ENCODE data around the gene CGNL1. TPM values are rescaled to one million over a fixed set of nuclear protein-coding genes. Genes with fewer than 3 reads are reported as not detected.
A peak's percentile ranks its signal among the peaks of the same experiment; 100 is the strongest.

The CGNL1 gene
- total RNA-seq, 6 donors from 2014 or later, result 40.1 to 81.8 (median 63.0) TPM

DNA sequence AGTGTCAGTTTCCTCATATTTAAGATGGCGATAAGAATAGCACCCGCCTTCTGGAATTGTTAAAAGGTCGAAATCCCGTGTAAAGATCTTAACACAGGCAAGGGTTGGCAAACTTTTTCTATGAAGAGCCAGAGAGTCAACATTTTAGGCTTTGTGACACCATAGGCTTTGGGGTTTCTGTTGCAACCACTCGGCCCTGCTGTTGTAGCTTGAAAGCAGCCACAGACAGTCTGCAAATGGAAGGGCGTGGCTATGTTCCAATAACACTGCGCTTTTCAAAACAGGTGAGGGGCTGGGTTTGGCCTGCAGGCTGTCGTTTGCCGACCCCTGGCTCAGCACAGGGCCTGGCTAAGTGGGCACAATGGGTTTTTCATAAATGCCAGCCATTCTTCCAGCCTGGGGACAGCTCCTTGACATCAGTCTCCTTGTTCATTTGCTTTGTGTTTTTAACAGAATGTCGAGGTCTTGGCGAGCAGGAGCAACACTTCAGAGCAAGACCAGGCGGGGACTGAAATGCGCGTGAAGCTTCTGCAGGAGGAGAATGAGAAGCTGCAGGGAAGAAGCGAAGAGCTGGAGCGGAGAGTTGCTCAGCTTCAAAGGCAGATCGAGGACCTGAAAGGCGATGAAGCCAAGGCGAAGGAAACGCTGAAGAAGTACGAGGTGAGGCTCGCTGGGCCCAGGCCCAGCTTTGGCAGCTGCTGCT is 140.2 kb downstream of the CGNL1 start:
- ATAC-seq (ENCODE audit: low FRiP score in 2 of 2), result peak in 1 of 2 donors; percentile 50

DNA sequence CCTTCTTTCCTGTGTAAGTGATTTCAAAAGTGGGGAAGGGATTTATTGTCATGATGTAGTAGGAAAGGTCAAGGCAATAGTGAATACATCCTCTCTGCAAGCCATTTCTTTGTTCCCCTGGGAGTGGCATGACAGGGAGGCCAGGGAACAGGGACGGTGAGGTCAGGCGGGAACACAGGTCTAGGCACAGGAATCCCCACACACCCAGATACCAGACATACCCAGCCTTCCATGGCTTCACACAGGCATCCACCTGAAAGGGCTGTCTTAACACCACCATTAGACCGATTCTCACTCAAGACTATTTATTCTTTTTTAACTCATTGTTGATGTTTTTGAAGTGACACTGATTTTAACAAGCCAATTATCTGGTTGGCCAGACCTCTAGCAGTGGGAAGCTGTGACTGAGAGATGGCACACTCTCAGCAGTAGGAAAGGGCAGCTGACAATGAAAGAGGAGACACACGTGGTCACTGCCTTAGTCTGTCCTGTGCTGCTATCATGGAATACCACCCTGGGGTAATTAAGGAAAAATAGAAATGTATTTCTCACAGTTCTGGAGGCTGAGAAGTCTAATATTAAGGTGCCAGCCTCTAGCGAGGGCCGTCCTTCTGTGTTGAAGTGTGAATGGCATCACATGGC is 140.8 kb downstream of the CGNL1 start:
- Histone ChIP-seq H3K4me1 (peaks cover 0 to 16% (median 10%) of the 10 kb centered on the region in 4 donors), H3K9me3 (no peaks in the 10 kb centered on the region), H3K27me3 (no peaks in the 10 kb centered on the region), H3K4me3 (no peak overlapping the region), H3K27ac (peak overlapping the region in 3 of 4 donors; percentile 39 to 76 (median 68)), H3K36me3 (no peaks in the 10 kb centered on the region)
- DNase-seq (no peak), ATAC-seq (ENCODE audit: low FRiP score in 2 of 2) (no peak)
- TF ChIP-seq, protein P1, sequence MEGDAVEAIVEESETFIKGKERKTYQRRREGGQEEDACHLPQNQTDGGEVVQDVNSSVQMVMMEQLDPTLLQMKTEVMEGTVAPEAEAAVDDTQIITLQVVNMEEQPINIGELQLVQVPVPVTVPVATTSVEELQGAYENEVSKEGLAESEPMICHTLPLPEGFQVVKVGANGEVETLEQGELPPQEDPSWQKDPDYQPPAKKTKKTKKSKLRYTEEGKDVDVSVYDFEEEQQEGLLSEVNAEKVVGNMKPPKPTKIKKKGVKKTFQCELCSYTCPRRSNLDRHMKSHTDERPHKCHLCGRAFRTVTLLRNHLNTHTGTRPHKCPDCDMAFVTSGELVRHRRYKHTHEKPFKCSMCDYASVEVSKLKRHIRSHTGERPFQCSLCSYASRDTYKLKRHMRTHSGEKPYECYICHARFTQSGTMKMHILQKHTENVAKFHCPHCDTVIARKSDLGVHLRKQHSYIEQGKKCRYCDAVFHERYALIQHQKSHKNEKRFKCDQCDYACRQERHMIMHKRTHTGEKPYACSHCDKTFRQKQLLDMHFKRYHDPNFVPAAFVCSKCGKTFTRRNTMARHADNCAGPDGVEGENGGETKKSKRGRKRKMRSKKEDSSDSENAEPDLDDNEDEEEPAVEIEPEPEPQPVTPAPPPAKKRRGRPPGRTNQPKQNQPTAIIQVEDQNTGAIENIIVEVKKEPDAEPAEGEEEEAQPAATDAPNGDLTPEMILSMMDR (IDR thresholded peaks at IDR 0.05), result no peak
- no peak for TF ChIP-seq POLR2A (IDR thresholded peaks at IDR 0.05)
- TF ChIP-seq EP300 (IDR thresholded peaks at IDR 0.05), result no peak
- TF ChIP-seq POLR2AphosphoS5 (IDR thresholded peaks at IDR 0.05), result no peak
- WGBS, 2 donors, result 71 to 87% methylated on average over 6 of the region's 6 CpGs

More for the DNA sequence above, 140.2 kb downstream of the CGNL1 start:
- peak in 1 of 2 donors; percentile 62 for DNase-seq
- H3K9me3 ChIP-seq, result no peaks in the 10 kb centered on the region
- H3K4me3 ChIP-seq, result no peak overlapping the region
- peak overlapping the region; percentile 32 to 76 (median 54) for H3K27ac ChIP-seq
- no peaks in the 10 kb centered on the region for H3K27me3 ChIP-seq
- TF ChIP-seq, protein P1 (IDR thresholded peaks at IDR 0.05), result no peak
- TF ChIP-seq EP300 (IDR thresholded peaks at IDR 0.05) (no peak), POLR2A (IDR thresholded peaks at IDR 0.05) (no peak), POLR2AphosphoS5 (IDR thresholded peaks at IDR 0.05) (no peak)
- no peaks in the 10 kb centered on the region for H3K36me3 ChIP-seq
- WGBS, 2 donors, result 61 to 68% methylated on average over 22 of the region's 22 CpGs
- H3K4me1 ChIP-seq, result peaks cover 0 to 15% (median 7%) of the 10 kb centered on the region in 4 donors

DNA sequence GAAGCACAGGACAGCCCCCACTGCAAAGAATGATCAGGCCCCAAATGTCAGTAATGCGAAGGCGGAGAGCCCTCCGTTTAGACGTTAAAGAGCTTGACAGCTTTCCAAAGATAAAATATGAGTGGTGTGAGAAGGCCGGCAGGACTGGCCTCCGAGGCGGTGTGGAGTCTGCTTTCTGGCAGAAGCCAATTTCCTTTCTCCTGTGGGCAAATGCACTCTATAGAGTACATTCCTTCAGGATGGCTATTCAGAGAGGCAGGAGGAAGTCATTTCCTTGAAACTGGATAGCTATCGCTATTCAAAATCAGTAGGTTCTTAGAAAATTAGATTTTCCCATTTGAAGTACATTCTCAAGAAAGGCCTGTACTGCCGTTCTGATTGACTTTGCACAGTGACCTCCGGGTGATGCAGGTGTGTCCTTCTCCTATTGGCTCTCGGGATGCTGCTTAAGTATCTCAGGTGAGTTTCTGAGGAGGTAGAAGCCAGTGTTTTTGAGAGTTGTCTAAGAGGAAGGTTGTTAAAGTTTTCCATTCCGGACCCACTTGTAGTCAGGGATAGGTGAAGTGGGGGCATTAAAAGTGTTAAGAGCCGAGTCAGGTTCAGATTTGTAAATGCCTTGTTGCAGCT is 142.6 kb downstream of the CGNL1 start:
- ATAC-seq (ENCODE audit: low FRiP score in 2 of 2), result peak in 1 of 2 donors; percentile 80
- Histone ChIP-seq H3K4me1 (peaks cover 0 to 24% (median 16%) of the 10 kb centered on the region in 4 donors), H3K36me3 (peaks cover 0 to 2% (median 0%) of the 10 kb centered on the region in 4 donors), H3K9me3 (no peaks in the 10 kb centered on the region), H3K4me3 (no peak overlapping the region), H3K27me3 (no peaks in the 10 kb centered on the region), H3K27ac (peak overlapping the region in 3 of 4 donors; percentile 40 to 68 (median 60))
- TF ChIP-seq EP300 (IDR thresholded peaks at IDR 0.05), result peak in 1 of 4 donors; percentile 47
- no peak for TF ChIP-seq POLR2A (IDR thresholded peaks at IDR 0.05)
- no peak for TF ChIP-seq POLR2AphosphoS5 (IDR thresholded peaks at IDR 0.05)
- WGBS, 2 donors, result 54 to 73% methylated on average over 13 of the region's 13 CpGs
- DNase-seq, result peak in 1 of 2 donors; percentile 79

DNA sequence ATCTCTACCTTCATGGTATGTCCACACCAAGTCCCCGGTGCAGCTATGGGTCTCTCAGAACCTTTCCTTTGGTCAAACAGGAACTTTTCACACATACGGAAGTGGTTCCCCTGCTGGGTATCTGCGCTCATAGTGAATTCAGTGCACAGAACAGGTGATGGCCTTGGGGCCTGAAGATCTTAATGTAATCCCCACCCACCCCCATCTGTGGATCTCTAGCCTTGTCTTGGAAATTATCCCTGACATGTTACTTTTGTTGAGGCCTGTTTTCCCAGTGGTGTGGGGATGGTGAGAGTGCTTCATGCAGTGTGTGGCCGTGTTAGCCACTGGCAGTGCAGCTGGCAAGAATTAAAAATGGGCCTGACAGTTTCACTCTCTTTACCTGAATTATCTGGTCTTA is 143.5 kb downstream of the CGNL1 start:
- H3K9me3 ChIP-seq, result no peaks in the 10 kb centered on the region
- TF ChIP-seq, protein P1 (IDR thresholded peaks at IDR 0.05), result no peak
- TF ChIP-seq POLR2A (IDR thresholded peaks at IDR 0.05), result no peak
- TF ChIP-seq EP300 (IDR thresholded peaks at IDR 0.05), result no peak
- no peak for TF ChIP-seq POLR2AphosphoS5 (IDR thresholded peaks at IDR 0.05)
- peaks cover 0 to 24% (median 16%) of the 10 kb centered on the region in 4 donors for H3K4me1 ChIP-seq
- H3K4me3 ChIP-seq, result no peak overlapping the region
- peak overlapping the region in 2 of 4 donors; percentile 47 to 57 for H3K27ac ChIP-seq
- no peaks in the 10 kb centered on the region for H3K27me3 ChIP-seq
- DNase-seq (no peak), ATAC-seq (ENCODE audit: low FRiP score in 2 of 2) (no peak)
- 73 to 88% methylated on average over 4 of the region's 4 CpGs for WGBS, 2 donors
- peaks cover 0 to 2% (median 0%) of the 10 kb centered on the region in 4 donors for H3K36me3 ChIP-seq

DNA sequence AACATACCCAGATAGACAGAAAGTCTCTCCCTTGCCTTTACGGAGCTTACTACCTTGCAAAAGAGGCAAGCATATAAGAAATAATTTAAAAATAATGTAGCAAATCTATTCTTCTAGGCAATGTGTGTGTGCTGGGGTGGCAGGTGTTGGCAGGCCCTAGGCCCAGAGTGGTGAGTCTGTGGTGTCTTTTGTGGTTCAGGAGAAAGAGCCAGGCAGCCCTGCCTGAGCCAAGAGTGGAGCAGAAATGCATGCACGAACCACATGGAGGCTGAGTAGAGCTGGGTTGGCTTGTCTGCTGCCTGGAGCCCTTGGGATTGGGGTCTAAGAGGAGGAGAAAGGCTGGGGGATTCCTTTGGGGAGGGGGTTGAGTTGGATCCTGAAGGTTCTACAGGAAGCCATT is 145.2 kb downstream of the CGNL1 start:
- H3K27ac ChIP-seq, result peak overlapping the region in 2 of 4 donors; percentile 18 to 58
- no peak overlapping the region for H3K4me3 ChIP-seq
- TF ChIP-seq POLR2AphosphoS5 (IDR thresholded peaks at IDR 0.05) (no peak), POLR2A (IDR thresholded peaks at IDR 0.05) (no peak), EP300 (IDR thresholded peaks at IDR 0.05) (no peak)
- TF ChIP-seq, protein P1 (IDR thresholded peaks at IDR 0.05), result no peak
- no peak for ATAC-seq (ENCODE audit: low FRiP score in 2 of 2)
- H3K9me3 ChIP-seq, result no peaks in the 10 kb centered on the region
- WGBS, 2 donors, result 82 to 87% methylated on average over 2 of the region's 2 CpGs
- H3K36me3 ChIP-seq, result peaks cover 0 to 2% (median 0%) of the 10 kb centered on the region in 4 donors
- DNase-seq, result no peak
- no peaks in the 10 kb centered on the region for H3K27me3 ChIP-seq
- H3K4me1 ChIP-seq, result peaks cover 0 to 20% (median 15%) of the 10 kb centered on the region in 4 donors

Data from upper lobe of left lung (tissue), 6 donors.